Psoas muscle (tissue), 8 donors: ENCODE results near the gene NECAP2. TPM values are rescaled to one million over a fixed set of nuclear protein-coding genes. Genes with fewer than 3 reads are reported as not detected.

Source experiments
- ATAC-seq, 4 donors: fragments of 200-7000 bp; cut with Tn5 transposase; one replicate each; pipeline ENCODE4 v1.9.1; 2020; ENCODE audit warnings: moderate library complexity in 3 of 4, mild to moderate bottlenecking in 2 of 4
- DNase-seq, 2 donors: peaks; one replicate each; pipeline ENCODE4 v3.0.0-alpha.2; 2020
- H3K27ac ChIP-seq: fragments of 200-600 bp; one replicate; pipeline ENCODE4 v1.8.0; 2022
- H3K27me3 ChIP-seq, 3 donors: fragments of 200-600 bp in 1 of 3; one replicate each; pipeline versions ENCODE4 v1.6.1 to v1.8.0; 2013 to 2022; ENCODE audit warnings: low read length in 2 of 3, mild to moderate bottlenecking in 2 of 3, moderate library complexity in 1 of 3; ENCODE audit not compliant: insufficient read depth in 3 of 3
- H3K36me3 ChIP-seq, 2 donors: fragments of 200-600 bp in 1 of 2; one replicate each; pipeline versions ENCODE4 v1.6.1 to v1.8.0; 2013 to 2022; ENCODE audit warnings: low read depth in 1 of 2, mild to moderate bottlenecking in 1 of 2, moderate library complexity in 1 of 2; ENCODE audit not compliant: insufficient read depth in 1 of 2
- H3K4me1 ChIP-seq: fragments of 200-600 bp; one replicate; pipeline ENCODE4 v1.8.0; 2022
- H3K4me3 ChIP-seq: fragments of 200-600 bp; one replicate; pipeline ENCODE4 v1.8.0; 2022; ENCODE audit warnings: mild to moderate bottlenecking
- H3K9me3 ChIP-seq: fragments of 200-600 bp; one replicate; pipeline ENCODE4 v1.8.0; 2022
- CTCF ChIP-seq: fragments of 200-600 bp; IDR thresholded peaks from one replicate; pipeline ENCODE4 v1.8.0; 2022; ENCODE audit warnings: antibody characterized with exemption
- WGBS, 3 donors: extraction: QIAGEN DNeasy Blood & Tissue Kit; methylation state at CpG; one replicate each; pipeline versions ENCODE4 v1.1.6 to v1.1.7; 2013; 5-methylcytosine and 5-hydroxymethylcytosine counted together
- intact Hi-C, 2 donors: fragments of 100-400 bp; cut with DNase I; formaldehyde crosslinking; loops; one replicate each; pipeline versions ENCODE4 v1.11.0 to v1.14.2; 2022
- polyA plus RNA-seq, 3 donors: library from polyadenylated mRNA; stranded (reverse); fragments of 200-250 nt; gene quantifications; one replicate each; pipeline ENCODE4 v1.2.3, GENCODE V29; 2013
- total RNA-seq, 4 donors: library from RNA; stranded (reverse); fragmentation: NEBNext Ultra II Directional in 2 of 4; extraction: Animal tissue kit (Norgen Biotek cat#: 25700) in 2 of 4; gene quantifications; one replicate each; pipeline versions ENCODE4 v1.2.1 to v1.2.4, GENCODE V29; 2021 to 2023
- donor health status: healthy with polysubstance abuse.
- donor health status: DM: no; HTN: no; CAD: no; lungs with moderate emphysema.
- donor health status: Bipolar disorder and iron deficiency.
- donor health status: healthy.
- donor health status: DM: yes; HTN: yes; CAD: no.
- donor health status: DM: no; HTN: no; CAD: no.
- donor health status: DM: no; HTN: no; CAD: no.
- donor health status: DM: yes; HTN: yes; CAD: no.

The NECAP2 gene
- total and polyA plus RNA-seq, 7 donors = 5.7 to 10.9 (median 10.5) TPM

- no peaks in the 10 kb centered on the region for H3K9me3 ChIP-seq
- WGBS, 3 donors = 60 to 78% (median 75%) methylated on average over 3 of the region's 3 CpGs
- no peaks in the 10 kb centered on the region for H3K36me3 ChIP-seq
- H3K27ac ChIP-seq = no peak overlapping the region
- no peaks in the 10 kb centered on the region for H3K4me1 ChIP-seq
- DNase-seq = no peak
- no peak for TF ChIP-seq CTCF
- ATAC-seq = no peak
- no peaks in the 10 kb centered on the region for H3K27me3 ChIP-seq
- H3K4me3 ChIP-seq = no peak overlapping the region
- intact Hi-C loops = no loop called here
Measured at GRCh38 chr1:16430606-16431005, 9.9 kb upstream of the NECAP2 start.

DNA sequence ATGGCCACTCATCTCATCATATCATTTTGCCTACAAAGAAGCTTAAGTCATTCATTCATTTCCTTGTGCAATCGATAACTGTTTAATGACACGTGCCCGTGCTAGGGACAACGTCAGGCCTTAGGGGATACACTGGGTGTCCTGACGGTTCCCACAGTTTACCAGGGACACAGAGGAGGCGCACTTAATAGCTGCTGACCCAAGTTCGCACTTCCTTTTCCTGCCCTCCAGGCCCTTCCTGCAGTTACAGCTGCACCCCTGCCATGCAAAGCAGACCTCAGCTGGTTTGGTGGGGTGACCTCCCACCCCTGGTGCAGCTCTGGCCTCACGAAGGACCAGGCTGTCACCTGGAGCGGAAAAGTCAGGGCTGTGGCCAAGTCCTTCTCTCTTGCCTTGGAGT is 7.5 kb upstream of the NECAP2 start:
- no peaks in the 10 kb centered on the region for H3K36me3 ChIP-seq
- 58 to 71% (median 61%) methylated on average over 9 of the region's 9 CpGs for WGBS, 3 donors
- intact Hi-C loops = no loop called here
- DNase-seq (no peak), ATAC-seq (no peak)
- no peaks in the 10 kb centered on the region for H3K4me1 ChIP-seq
- H3K9me3 ChIP-seq = no peaks in the 10 kb centered on the region
- no peak overlapping the region for H3K27ac ChIP-seq
- no peak overlapping the region for H3K4me3 ChIP-seq
- H3K27me3 ChIP-seq = no peaks in the 10 kb centered on the region
- no peak for TF ChIP-seq CTCF

DNA sequence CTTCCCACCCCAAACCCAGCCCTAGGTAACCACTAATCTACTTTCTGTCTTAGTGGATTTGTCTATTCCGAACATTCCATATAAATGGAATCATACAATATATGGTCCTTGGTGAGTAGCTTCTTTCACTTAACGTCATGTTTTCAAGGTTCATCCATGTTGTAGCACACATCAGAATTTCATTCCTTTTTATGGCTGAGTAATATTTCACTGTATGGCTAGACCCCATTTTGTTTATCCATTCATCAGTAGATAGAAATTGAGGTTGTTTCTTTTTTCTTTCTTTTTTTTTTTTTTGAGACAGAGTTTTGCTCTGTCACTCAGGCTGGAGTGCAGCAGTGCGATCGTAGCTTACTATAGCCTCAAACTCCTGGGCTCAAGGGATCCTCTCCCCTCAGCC is 6.5 kb upstream of the NECAP2 start:
- intact Hi-C loops = no loop called here
- Histone ChIP-seq H3K4me1 (no peaks in the 10 kb centered on the region), H3K9me3 (no peaks in the 10 kb centered on the region), H3K36me3 (no peaks in the 10 kb centered on the region), H3K4me3 (no peak overlapping the region), H3K27me3 (no peaks in the 10 kb centered on the region), H3K27ac (no peak overlapping the region)
- ATAC-seq (no peak), DNase-seq (no peak)
- WGBS, 3 donors = 88 to 96% (median 96%) methylated on average over 4 of the region's 4 CpGs
- TF ChIP-seq CTCF = no peak

DNA sequence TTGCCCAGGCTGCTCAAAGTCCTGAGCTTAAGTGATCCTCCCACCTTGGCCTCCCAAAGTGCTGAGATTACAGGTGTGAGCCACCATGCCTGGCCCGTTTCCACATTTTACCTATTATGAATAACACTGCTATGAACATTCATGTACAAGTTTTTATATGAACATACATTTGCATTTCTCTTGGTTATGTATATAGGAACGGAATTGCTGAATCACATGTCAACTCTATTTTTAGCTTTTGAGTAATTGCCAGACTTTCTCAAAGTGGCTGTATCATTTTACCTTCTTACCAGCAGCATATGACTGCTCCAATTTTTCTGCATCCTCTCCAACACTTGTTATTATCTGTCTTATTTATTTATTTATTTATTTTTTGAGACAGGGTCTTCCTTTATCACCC is 6.0 kb upstream of the NECAP2 start:
- TF ChIP-seq CTCF = no peak
- no peak for DNase-seq
- 58 to 64% (median 58%) methylated on average over 2 of the region's 2 CpGs for WGBS, 3 donors

DNA sequence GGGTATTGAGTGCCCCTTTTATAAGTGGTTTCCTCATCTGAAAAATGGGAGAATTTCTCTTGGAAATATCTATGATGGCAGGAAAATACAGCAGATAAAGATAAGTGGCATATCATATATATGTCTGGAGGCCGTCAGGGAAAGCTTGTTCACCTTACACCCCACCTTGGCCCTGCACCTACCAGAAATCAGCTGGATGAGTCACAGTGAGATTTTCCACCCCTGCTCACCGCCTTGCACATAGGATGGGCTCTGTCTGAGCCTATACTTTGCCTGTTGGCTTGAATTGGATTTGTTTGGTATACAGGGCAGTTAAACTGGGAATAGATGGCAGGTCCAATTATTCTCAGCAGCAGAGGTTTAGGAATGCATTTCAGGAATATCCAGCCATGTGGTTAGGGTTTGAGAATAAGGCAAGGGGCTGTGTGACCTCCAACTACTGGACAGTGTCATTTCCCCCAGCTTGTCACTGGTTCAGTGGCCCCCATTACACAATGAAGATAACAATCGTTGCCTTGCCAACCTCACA is 3.5 kb upstream of the NECAP2 start, which contains the start of gene SPATA21:
SPATA21 (minus strand) TSS at position 479 of the 529 bp plus-strand sequence. CDS start 6,053 bp downstream, outside the sequence.
- intact Hi-C loops = no loop called here
- DNase-seq = no peak
- 77 to 88% (median 84%) methylated on average over 3 of the region's 3 CpGs for WGBS, 3 donors
- H3K36me3 ChIP-seq = no peaks in the 10 kb centered on the region
- H3K27me3 ChIP-seq = no peaks in the 10 kb centered on the region
- no peak within 1 kb of the TSS for H3K27ac ChIP-seq
- no peak for ATAC-seq
- no peaks in the 10 kb centered on the region for H3K9me3 ChIP-seq
- H3K4me1 ChIP-seq = peaks cover 11% of the 10 kb centered on the region
- TF ChIP-seq CTCF = no peak
- no peak within 1 kb of the TSS for H3K4me3 ChIP-seq

More for the DNA sequence above, 6.0 kb upstream of the NECAP2 start:
- Histone ChIP-seq H3K27me3 (no peaks in the 10 kb centered on the region), H3K4me1 (no peaks in the 10 kb centered on the region), H3K9me3 (no peaks in the 10 kb centered on the region), H3K4me3 (no peak overlapping the region), H3K27ac (no peak overlapping the region), H3K36me3 (no peaks in the 10 kb centered on the region)
- intact Hi-C loops = no loop called here
- ATAC-seq = no peak
